Hepatocyte (in vitro differentiated cells): Measurements from ENCODE around the gene EFHD2. TPM values are rescaled to one million over a fixed set of nuclear protein-coding genes. Genes with fewer than 3 reads are reported as not detected.

ENCODE experiments used
- DNase-seq: peaks from one replicate; pipeline ENCODE4 v3.0.0-alpha.2; 2016; ENCODE audit warnings: low spot score
- H2AFZ ChIP-seq: fragments of 200-600 bp; sonication (generic); 2 replicates; pipeline ENCODE4 v1.6.0; 2016; ENCODE audit warnings: antibody characterized with exemption, mild to moderate bottlenecking
- H3K27ac ChIP-seq: fragments of 200-600 bp; sonication (generic); 2 replicates; pipeline ENCODE4 v1.5.1; 2016; ENCODE audit warnings: mild to moderate bottlenecking
- H3K27me3 ChIP-seq: fragments of 200-600 bp; sonication (generic); 2 replicates; pipeline ENCODE4 v1.6.1; 2016
- H3K36me3 ChIP-seq: fragments of 200-600 bp; sonication (generic); replicated peaks from 2 replicates; pipeline ENCODE4 v1.5.1; 2016; ENCODE audit warnings: low read depth; ENCODE audit not compliant: insufficient read depth
- H3K4me1 ChIP-seq: fragments of 200-600 bp; sonication (generic); 2 replicates; pipeline ENCODE4 v1.5.1; 2016; ENCODE audit warnings: mild to moderate bottlenecking, moderate library complexity; ENCODE audit not compliant: insufficient read depth
- H3K4me2 ChIP-seq: fragments of 200-600 bp; sonication (generic); 2 replicates; pipeline ENCODE4 v1.6.0; 2016
- H3K4me3 ChIP-seq: fragments of 200-600 bp; sonication (generic); 2 replicates; pipeline ENCODE4 v1.5.1; 2016; ENCODE audit warnings: mild to moderate bottlenecking
- H3K79me2 ChIP-seq: fragments of 200-600 bp; sonication (generic); 2 replicates; pipeline ENCODE4 v1.6.0; 2017; ENCODE audit warnings: mild to moderate bottlenecking
- H3K9me2 ChIP-seq: fragments of 200-600 bp; sonication (generic); replicated peaks from 2 replicates; pipeline ENCODE4 v1.6.0; 2017; ENCODE audit warnings: mild to moderate bottlenecking; ENCODE audit not compliant: insufficient read depth
- H3K9me3 ChIP-seq: fragments of 200-600 bp; sonication (generic); 2 replicates; pipeline ENCODE4 v1.5.1; 2016; ENCODE audit warnings: low read depth, mild to moderate bottlenecking
- H4K20me1 ChIP-seq: fragments of 200-600 bp; sonication (generic); 2 replicates; pipeline ENCODE4 v1.6.0; 2016; ENCODE audit warnings: mild to moderate bottlenecking; ENCODE audit not compliant: insufficient read depth, poor library complexity, severe bottlenecking
- EZH2 ChIP-seq: fragments of 200-600 bp; sonication (generic); IDR thresholded peaks from 2 replicates; pipeline ENCODE4 v1.6.1; 2016; ENCODE audit warnings: antibody characterized with exemption, mild to moderate bottlenecking, borderline replicate concordance
- EZH2phosphoT487 ChIP-seq: fragments of 200-600 bp; sonication (generic); IDR thresholded peaks from one replicate; pipeline ENCODE4 v1.6.1; 2018; ENCODE audit warnings: antibody characterized with exemption, mild to moderate bottlenecking, low read depth, moderate library complexity; ENCODE audit not compliant: unreplicated experiment, severe bottlenecking
- WGBS: methylation state at CpG from one replicate; pipeline ENCODE4 v1.1.6; 2016; ENCODE audit warnings: low lambda C conversion rate; ENCODE audit errors: missing lambda C conversion rate; 5-methylcytosine and 5-hydroxymethylcytosine counted together
- polyA plus RNA-seq: library from polyadenylated mRNA; unstranded; fragments of >200 nt; fragmentation: Nextera tagmentation; extraction: Ambion mirVana; gene quantifications from 2 replicates; pipeline ENCODE4 v1.2.1, GENCODE V29; 2016
- total RNA-seq: library from RNA; depleted of rRNA; stranded (reverse); fragments of >200 nt; gene quantifications from 2 replicates; pipeline ENCODE4 v1.2.3, GENCODE V29; 2014
- TF ChIP-seq, protein P1 (sequence below): fragments of 200-600 bp; sonication (generic); IDR thresholded peaks from 2 replicates; pipeline ENCODE4 v1.5.1; 2016; ENCODE audit warnings: antibody characterized with exemption, mild to moderate bottlenecking; ENCODE audit not compliant: poor library complexity

EFHD2 gene
- total and polyA plus RNA-seq, 2 experiments from 2014 or later = 34.4 to 63.7 TPM

DNA sequence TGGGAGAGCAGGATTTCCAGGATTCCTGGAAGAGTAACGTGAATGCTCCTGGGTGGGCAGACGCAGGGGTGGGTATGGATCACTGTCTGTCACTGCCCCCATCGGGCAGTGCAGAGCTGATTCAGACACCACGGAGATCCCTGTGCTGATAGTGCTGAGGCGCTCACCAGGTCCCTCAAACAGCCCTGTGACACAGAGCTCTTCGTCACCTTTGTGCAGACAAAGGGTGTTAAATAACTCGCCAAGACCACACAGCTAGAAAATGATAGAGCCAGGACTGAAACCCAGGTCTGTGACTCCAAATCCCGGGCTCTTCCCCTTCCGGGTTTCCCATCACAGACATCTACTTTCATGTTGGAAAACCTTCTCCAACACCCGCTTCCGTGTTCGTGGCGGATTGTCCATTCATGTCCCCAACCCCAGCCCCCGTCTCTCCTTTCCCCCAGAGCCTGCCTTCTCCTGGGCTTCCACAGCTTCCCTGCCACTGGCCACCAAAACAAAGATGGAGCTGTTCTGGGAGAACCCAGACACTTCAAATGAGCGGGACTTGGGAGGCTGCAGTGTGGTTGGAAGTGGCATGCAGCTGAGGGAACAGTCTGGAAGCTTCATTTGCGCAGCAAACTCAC is 2.6 kb downstream of the EFHD2 start:
- Histone ChIP-seq H3K4me3 (no peak overlapping the region), H3K36me3 (no peaks in the 10 kb centered on the region), H3K4me2 (peak overlapping the region; percentile 100), H3K27me3 (no peaks in the 10 kb centered on the region), H3K4me1 (peaks cover 14% of the 10 kb centered on the region), H3K79me2 (peaks cover 40% of the 10 kb centered on the region), H3K27ac (no peak overlapping the region), H4K20me1 (peaks cover 6% of the 10 kb centered on the region), H3K9me2 (no peaks in the 10 kb centered on the region), H3K9me3 (no peaks in the 10 kb centered on the region), H2AFZ (no peak overlapping the region)
- 51% methylated on average over 16 of the region's 16 CpGs for WGBS
- no peak for DNase-seq
- TF ChIP-seq EZH2 = no peak

DNA sequence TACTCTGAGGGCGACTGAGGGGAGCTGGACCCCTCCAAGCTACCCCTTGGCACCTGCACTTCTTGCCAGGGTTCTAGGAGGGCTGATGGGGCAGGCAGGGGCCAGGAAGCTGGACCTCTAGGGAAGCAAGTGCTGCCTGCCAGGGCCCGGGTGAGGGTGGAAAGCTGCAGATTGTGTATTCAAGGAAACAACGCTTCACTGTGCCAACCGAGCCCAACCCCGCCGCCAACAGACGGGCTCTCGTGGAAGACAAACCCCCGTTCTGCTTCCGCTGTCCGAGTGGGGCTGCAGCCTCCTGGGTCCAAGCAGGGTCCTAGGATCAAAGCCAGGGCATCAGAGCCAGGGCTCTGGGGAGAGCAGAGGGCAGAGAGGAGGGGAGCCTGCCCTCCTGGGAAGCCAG is 3.2 kb downstream of the EFHD2 start:
- H3K9me2 ChIP-seq = no peaks in the 10 kb centered on the region
- no peaks in the 10 kb centered on the region for H3K27me3 ChIP-seq
- H3K36me3 ChIP-seq = no peaks in the 10 kb centered on the region
- H3K9me3 ChIP-seq = no peaks in the 10 kb centered on the region
- H4K20me1 ChIP-seq = peaks cover 6% of the 10 kb centered on the region
- H3K4me2 ChIP-seq = no peak overlapping the region
- H3K27ac ChIP-seq = no peak overlapping the region
- no peak overlapping the region for H2AFZ ChIP-seq
- H3K79me2 ChIP-seq = peaks cover 40% of the 10 kb centered on the region
- H3K4me3 ChIP-seq = no peak overlapping the region
- TF ChIP-seq EZH2 (no peak), EZH2phosphoT487 (no peak)
- TF ChIP-seq, protein P1, sequence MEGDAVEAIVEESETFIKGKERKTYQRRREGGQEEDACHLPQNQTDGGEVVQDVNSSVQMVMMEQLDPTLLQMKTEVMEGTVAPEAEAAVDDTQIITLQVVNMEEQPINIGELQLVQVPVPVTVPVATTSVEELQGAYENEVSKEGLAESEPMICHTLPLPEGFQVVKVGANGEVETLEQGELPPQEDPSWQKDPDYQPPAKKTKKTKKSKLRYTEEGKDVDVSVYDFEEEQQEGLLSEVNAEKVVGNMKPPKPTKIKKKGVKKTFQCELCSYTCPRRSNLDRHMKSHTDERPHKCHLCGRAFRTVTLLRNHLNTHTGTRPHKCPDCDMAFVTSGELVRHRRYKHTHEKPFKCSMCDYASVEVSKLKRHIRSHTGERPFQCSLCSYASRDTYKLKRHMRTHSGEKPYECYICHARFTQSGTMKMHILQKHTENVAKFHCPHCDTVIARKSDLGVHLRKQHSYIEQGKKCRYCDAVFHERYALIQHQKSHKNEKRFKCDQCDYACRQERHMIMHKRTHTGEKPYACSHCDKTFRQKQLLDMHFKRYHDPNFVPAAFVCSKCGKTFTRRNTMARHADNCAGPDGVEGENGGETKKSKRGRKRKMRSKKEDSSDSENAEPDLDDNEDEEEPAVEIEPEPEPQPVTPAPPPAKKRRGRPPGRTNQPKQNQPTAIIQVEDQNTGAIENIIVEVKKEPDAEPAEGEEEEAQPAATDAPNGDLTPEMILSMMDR = no peak
- 95% methylated on average over 11 of the region's 11 CpGs for whole genome bisulfite sequencing
- no peak for DNase-seq
- H3K4me1 ChIP-seq = peaks cover 14% of the 10 kb centered on the region

DNA sequence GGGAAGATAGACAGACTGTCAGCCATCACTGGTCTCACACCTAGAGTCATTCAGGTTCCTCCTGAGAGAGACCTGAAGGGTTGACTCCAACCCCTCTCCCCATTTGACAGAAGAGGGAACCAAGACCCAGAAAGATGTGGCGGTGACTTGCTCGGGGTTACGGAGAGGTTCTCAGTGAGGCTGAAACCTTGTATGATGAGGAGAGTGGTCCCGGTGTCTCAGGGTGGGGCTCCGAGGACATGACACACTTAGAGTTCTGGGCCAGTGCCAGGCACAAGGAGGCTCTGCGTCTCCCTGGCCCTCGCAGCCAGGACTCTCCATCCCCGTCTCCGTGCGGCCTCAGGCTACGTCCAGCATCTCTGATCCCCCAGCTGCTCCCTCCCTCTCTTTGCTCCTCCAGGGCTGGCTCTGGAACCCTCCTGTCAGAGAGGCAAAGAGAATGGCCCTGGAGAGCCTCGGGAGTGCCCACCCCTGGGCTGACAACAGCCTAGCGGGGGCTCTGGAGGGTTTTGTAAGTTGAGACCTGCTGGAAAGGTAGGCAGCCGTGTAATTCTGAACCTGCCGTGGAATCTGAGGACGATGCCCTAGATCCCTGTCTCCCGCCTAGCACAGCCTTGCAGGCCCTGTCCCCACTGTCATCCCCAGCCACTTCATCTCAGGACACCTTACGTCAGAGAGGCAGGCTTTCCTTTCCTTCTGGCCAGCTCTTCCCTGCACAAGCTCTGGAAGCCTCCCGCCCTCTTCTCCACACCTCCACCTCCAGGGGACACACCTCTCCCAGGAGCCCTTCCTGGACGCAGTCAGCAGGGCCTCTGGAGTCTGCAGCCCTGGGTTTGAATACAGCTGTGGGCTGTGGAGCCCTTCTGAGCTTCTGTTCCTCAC is 4.1 kb downstream of the EFHD2 start:
- Histone ChIP-seq H3K9me3 (no peaks in the 10 kb centered on the region), H3K27me3 (no peaks in the 10 kb centered on the region), H3K36me3 (no peaks in the 10 kb centered on the region), H3K4me3 (no peak overlapping the region), H3K79me2 (peaks cover 40% of the 10 kb centered on the region), H3K4me1 (peaks cover 14% of the 10 kb centered on the region), H3K4me2 (no peak overlapping the region), H3K9me2 (no peaks in the 10 kb centered on the region), H2AFZ (no peak overlapping the region), H3K27ac (no peak overlapping the region), H4K20me1 (peaks cover 6% of the 10 kb centered on the region)
- WGBS = 89% methylated on average over 20 of the region's 20 CpGs
- TF ChIP-seq, protein P1 = no peak
- TF ChIP-seq EZH2 (no peak), EZH2phosphoT487 (no peak)
- DNase-seq = no peak

DNA sequence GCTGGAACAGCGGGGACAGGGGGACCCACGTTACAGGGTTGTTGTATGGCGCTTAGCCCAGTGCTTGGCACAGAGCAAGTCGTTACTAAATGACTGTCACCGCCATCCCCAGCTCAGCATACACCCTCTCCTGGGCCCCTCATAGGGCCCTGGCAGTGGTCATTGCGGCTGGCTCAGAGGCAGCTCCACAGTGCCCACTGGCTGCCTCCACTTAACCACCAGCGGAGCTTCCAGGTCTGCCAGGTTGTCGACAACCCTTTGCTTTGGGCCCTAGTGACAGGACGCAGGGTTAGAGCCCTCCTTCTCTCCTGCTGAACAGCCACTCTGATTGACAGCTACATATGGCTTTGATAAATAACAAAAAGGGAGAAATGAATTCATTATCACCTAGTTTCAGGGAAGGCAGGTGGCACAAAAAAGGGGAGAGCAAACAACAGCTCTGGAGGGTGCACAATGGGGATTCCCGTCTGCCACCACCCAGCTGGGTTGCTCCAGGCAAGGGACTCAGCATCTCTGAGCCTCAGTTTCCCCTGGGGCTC is 4.8 kb downstream of the EFHD2 start:
- Histone ChIP-seq H3K9me2 (no peaks in the 10 kb centered on the region), H3K9me3 (no peaks in the 10 kb centered on the region), H4K20me1 (peaks cover 6% of the 10 kb centered on the region), H3K4me2 (no peak overlapping the region), H2AFZ (no peak overlapping the region), H3K4me1 (peaks cover 14% of the 10 kb centered on the region), H3K79me2 (peaks cover 43% of the 10 kb centered on the region), H3K27me3 (no peaks in the 10 kb centered on the region), H3K4me3 (no peak overlapping the region), H3K36me3 (no peaks in the 10 kb centered on the region), H3K27ac (no peak overlapping the region)
- TF ChIP-seq EZH2 (no peak), EZH2phosphoT487 (no peak)
- TF ChIP-seq, protein P1 = no peak
- 94% methylated on average over 10 of the region's 10 CpGs for WGBS
- DNase-seq = no peak
